Measurements from ENCODE around the gene ETFA. TPM values are rescaled to one million over a fixed set of nuclear protein-coding genes. Genes with fewer than 3 reads are reported as not detected.

The ETFA gene
- total and polyA plus RNA-seq, 10 of the 15 experiments (the other 5 are each of a cell fraction or from before 2014, with no cell fraction given), result 114 to 331 (median 152) TPM

- H3K4me1 ChIP-seq (ENCODE audit: control insufficient read depth, insufficient read depth, low read length), result peaks cover 29% of the 10 kb centered on the region
- in situ Hi-C loops (cut with MboI), result no loop called here
- H4K20me1 ChIP-seq (ENCODE audit: control insufficient read depth, insufficient read depth), result no peaks in the 10 kb centered on the region
- SMC1A ChIA-PET (ENCODE audit: uncharacterized antibody, unreplicated experiment), result no interaction called here
- RAD21 ChIA-PET (ENCODE audit: unreplicated experiment), result no interaction called here
- peaks cover 21 to 27% of the 10 kb centered on the region in 2 experiments for H3K27me3 ChIP-seq (replicated peaks in 1 of 2; ENCODE audit: control insufficient read depth in 2 of 2, insufficient read depth in 2 of 2, low read length in 1 of 2)
- H3K4me3 ChIP-seq, result peak overlapping the region; percentile 62; the same call in 1 of the 2 replicates
- DNase-seq (ENCODE audit: low read depth, low spot score) (no peak), FAIRE-seq (no peak), ATAC-seq (no peak)
- peak overlapping the region; percentile 96 for H3K4me2 ChIP-seq (ENCODE audit: control insufficient read depth, insufficient read depth)
- no peak overlapping the region for H3K27ac ChIP-seq (ENCODE audit: control insufficient read depth, insufficient read depth)
- H3K9me3 ChIP-seq (replicated peaks; ENCODE audit: control insufficient read depth, insufficient read depth, low read length), result no peaks in the 10 kb centered on the region; the same call in 1 of the 3 replicates
- POLR2A ChIA-PET, result no interaction called here
- no peaks in the 10 kb centered on the region; the same call in 1 of the 2 replicates for H3K79me2 ChIP-seq (ENCODE audit: control insufficient read depth, insufficient read depth, low read length)
- peak in 1 of 2 experiments; percentile 59; a peak in 2 of 4 replicates for TF ChIP-seq BHLHE40 (IDR thresholded peaks at IDR 0.05; ENCODE audit: borderline replicate concordance in 1 of 2, low read depth in 2 of 2, low read length in 1 of 2)
- no peak for TF ChIP-seq JUND (IDR thresholded peaks at IDR 0.05; ENCODE audit: low read depth, low read length)
- BruUV-seq (replicated peaks), result no TSS peak
- H3K9ac ChIP-seq (ENCODE audit: control insufficient read depth, insufficient read depth, low read length), result no peak overlapping the region; the same call in 1 of the 2 replicates
- peak overlapping the region; percentile 10; the same call in 1 of the 2 replicates for H2AFZ ChIP-seq (ENCODE audit: control insufficient read depth, low read depth, low read length)
- CTCF ChIA-PET, result no interaction called here
- whole genome bisulfite sequencing (ENCODE audit: insufficient coverage, insufficient replicate concordance, low lambda C conversion rate, missing lambda C conversion rate), result 6% methylated on average over 89 of the region's 89 CpGs
- H3K36me3 ChIP-seq (ENCODE audit: control insufficient read depth in 2 of 2, insufficient read depth in 2 of 2, low read length in 1 of 2), result no peaks in the 10 kb centered on the region
- intact Hi-C loops (cut with micrococcal nuclease; ENCODE audit: unreplicated experiment), result loop anchor here (5.0 kb wide), 1 partner anchor 146 kb away; no protein-coding TSS in a partner anchor
These were observed 26.6 kb upstream of the ETFA start for GRCh38 chr15:76337696-76338485.

GRCh38 chr15:76337059-76337695 lies 25.9 kb upstream of the ETFA start:
- Histone ChIP-seq H3K4me1 (ENCODE audit: control insufficient read depth, insufficient read depth, low read length) (peaks cover 29% of the 10 kb centered on the region), H4K20me1 (ENCODE audit: control insufficient read depth, insufficient read depth) (no peaks in the 10 kb centered on the region), H3K27me3 (replicated peaks in 1 of 2; ENCODE audit: control insufficient read depth in 2 of 2, insufficient read depth in 2 of 2, low read length in 1 of 2) (peaks cover 18 to 27% of the 10 kb centered on the region in 2 experiments), H3K4me2 (ENCODE audit: control insufficient read depth, insufficient read depth) (peak overlapping the region; percentile 91), H3K36me3 (ENCODE audit: control insufficient read depth in 2 of 2, insufficient read depth in 2 of 2, low read length in 1 of 2) (no peaks in the 10 kb centered on the region), H3K9ac (ENCODE audit: control insufficient read depth, insufficient read depth, low read length) (peak overlapping the region; percentile 35), H3K4me3 (peak overlapping the region; percentile 62; the same call in 1 of the 2 replicates), H2AFZ (ENCODE audit: control insufficient read depth, low read depth, low read length) (peak overlapping the region; percentile 31), H3K27ac (ENCODE audit: control insufficient read depth, insufficient read depth) (no peak overlapping the region), H3K9me3 (replicated peaks; ENCODE audit: control insufficient read depth, insufficient read depth, low read length) (no peaks in the 10 kb centered on the region; the same call in 1 of the 3 replicates), H3K79me2 (ENCODE audit: control insufficient read depth, insufficient read depth, low read length) (no peaks in the 10 kb centered on the region; the same call in 1 of the 2 replicates)
- POLR2A ChIA-PET, result no interaction called here
- BruUV-seq (replicated peaks), result no TSS peak
- RAD21 ChIA-PET (ENCODE audit: unreplicated experiment), result interaction anchor here (0.5 to 0.6 kb wide), 3 partner anchors 26 to 637 kb away, joined by 3 read pairs; no protein-coding TSS in a partner anchor
- CTCF ChIA-PET, result no interaction called here
- WGBS (ENCODE audit: insufficient coverage, insufficient replicate concordance, low lambda C conversion rate, missing lambda C conversion rate), result 5% methylated on average over 25 of the region's 25 CpGs
- SMC1A ChIA-PET (ENCODE audit: uncharacterized antibody, unreplicated experiment), result interaction anchor here (0.6 kb wide), 1 partner anchor 1638 kb away, joined by 3 read pairs; no protein-coding TSS in a partner anchor
- FAIRE-seq, result no peak
- in situ Hi-C loops (cut with MboI) (no loop called here), intact Hi-C loops (cut with micrococcal nuclease; ENCODE audit: unreplicated experiment) (loop anchor here (5.0 kb wide), 1 partner anchor 145 kb away; no protein-coding TSS in a partner anchor)
- no peak for DNase-seq (ENCODE audit: low read depth, low spot score)
- no peak for ATAC-seq
- TF ChIP-seq CTCF (IDR thresholded peaks at IDR 0.05 in 2 of 3, conservative IDR thresholded peaks at IDR 0.05 in 1 of 3; ENCODE audit: control insufficient read depth in 2 of 3, extremely low read depth in 1 of 3, insufficient read depth in 1 of 3, low read depth in 3 of 3, low read length in 3 of 3), result 0 out of 6 replicates have a peak, but pooled peaks of 1 of the 3 experiments have one; percentile 4
- no peak for TF ChIP-seq CBX3 (IDR thresholded peaks at IDR 0.05; ENCODE audit: borderline replicate concordance, low read depth)
- peak; percentile 84 for TF ChIP-seq BMI1 (IDR thresholded peaks at IDR 0.05; ENCODE audit: borderline replicate concordance)
- no peak for TF ChIP-seq USF2 (IDR thresholded peaks at IDR 0.05; ENCODE audit: borderline replicate concordance, low read depth, low read length)
- no peak for TF ChIP-seq FOXK2 (IDR thresholded peaks at IDR 0.05)
- TF ChIP-seq NBN (IDR thresholded peaks at IDR 0.05), result no peak
- no peak for TF ChIP-seq FOXM1 (IDR thresholded peaks at IDR 0.05; ENCODE audit: low read depth, low read length)

Data from GM12878 (cell line).